HPDE6-E6E7 (cell line): ENCODE measurements around the gene AJAP1.

Experiments
- DNase-seq: peaks from one replicate; pipeline ENCODE4 v3.0.0; 2011; ENCODE audit warnings: missing footprints; ENCODE audit errors: extremely low spot score

Gene AJAP1

DNA sequence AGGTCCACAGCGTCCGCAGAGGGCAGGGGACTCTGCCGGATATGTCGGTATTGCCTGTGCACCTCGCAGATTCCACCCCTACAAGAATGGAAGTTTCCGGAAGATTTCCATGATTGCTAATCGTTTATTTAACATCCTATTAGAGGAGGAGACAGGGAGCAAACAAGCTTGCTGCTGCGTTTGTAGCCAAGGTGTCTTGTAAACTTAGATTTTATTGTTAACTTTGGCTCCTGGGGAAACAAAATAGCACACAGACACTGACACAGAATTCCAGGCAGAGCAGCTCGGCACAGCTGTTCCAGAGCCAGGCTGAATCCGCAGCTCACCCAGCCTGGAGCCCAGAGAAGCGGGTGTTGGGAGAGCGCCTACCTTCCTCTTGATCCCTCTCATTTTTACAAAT, 75.7 kb downstream of the AJAP1 start:
- DNase-seq, result no peak

- DNase-seq, result no peak
Measured at GRCh38 chr1:4733446-4734177, 79.2 kb downstream of the AJAP1 start.

DNA sequence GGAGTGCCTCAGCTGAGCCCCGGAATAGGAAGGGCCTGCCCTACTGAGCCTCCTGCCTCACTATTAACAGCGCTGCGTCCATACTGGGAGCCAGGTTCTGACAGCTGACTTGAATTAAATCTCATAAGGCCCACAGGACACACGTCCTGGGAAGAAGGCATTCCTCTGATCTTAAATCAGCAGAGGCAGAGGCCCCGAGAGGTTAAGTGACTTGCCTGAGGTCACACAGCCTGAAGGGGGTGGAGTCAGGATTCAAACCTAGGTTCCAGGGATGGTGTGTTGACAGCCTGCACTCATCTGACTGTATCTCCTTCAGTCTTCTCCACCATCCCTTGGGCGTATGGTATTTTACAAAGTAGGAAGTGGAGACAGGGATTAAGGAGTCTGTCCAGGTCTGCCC, 79.8 kb downstream of the AJAP1 start:
- DNase-seq, result no peak

- no peak for DNase-seq
Measured at GRCh38 chr1:4734791-4735190, 80.4 kb downstream of the AJAP1 start.

GRCh38 chr1:4736254-4736653, 81.8 kb downstream of the AJAP1 start:
- DNase-seq, result no peak

GRCh38 chr1:4741876-4742423, 87.5 kb downstream of the AJAP1 start:
- no peak for DNase-seq

DNA sequence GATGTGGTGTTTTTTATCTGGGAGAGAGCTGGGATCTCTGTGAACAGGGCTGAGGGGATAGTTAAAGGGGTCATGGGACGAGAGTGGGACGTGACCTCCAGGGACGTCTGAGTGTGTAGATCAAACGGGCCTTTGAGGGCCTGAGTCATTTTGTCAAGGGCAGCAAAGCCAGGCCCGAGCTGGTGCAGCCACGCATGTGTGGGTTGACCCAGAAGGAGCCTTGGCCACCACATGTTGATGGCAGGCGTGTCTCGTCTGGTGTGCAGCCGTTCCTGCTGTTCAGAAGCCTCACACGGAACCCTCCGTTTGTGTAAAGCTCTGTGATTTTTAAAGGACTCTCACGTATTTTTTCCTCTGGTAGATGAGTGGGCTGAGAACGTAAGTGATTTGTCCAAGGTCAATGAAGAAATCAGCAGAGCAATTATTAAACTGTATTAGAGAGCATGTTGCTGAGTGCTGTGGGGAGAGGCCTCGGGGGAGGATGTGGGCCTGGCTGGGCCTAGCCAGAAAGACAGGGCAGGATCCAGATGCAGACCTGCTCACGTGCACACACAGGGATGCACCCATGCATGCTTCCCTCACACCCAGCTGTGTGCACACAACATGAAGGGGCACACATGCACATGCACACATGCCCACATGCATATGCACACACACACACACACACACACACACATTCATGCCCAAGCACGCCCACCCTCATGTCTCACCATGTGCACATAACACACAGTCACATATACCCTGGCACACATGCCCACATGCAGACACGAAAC, 89.8 kb downstream of the AJAP1 start:
- no peak for DNase-seq

DNA sequence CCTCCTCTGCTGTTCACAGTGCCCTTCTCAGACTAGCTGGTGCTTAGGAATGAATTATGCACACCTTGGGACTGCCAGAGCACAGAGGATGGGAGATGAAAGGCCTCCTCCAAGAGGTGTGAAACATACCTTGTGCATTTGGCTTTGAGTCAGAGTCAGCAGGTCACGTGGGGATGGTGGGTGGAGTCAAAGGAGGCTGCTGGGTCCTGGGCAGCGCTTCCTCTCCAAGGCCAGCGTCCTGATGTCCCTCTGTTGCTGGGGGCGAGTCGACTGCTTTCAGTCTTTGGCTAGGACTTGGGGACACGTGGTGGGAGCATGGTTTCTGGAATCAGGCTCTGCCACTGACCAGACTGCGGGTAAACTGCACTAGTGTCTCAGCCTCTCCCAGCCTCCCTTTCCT, 91.2 kb downstream of the AJAP1 start:
- DNase-seq, result no peak

GRCh38 chr1:4749406-4749805, 95.0 kb downstream of the AJAP1 start:
- DNase-seq, result no peak

DNA sequence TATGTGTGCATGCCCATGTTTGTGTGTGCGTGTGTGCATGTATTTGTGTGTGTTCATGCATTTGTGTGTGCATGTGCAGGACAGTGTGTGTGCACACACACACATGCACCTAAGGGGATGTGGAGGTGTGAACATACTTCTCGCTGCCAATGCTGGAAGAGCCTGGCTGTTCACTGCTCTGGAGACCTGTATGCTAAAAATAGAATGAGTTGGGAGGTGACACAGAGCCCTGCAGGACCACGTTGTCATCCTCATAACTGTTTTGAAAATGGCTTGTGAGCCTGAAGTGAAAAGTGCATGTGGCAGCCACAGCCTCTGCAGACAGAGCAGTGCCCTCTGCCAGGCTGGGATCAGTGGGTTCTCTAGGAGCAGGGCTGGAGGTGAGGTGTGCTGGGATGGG, 95.8 kb downstream of the AJAP1 start:
- no peak for DNase-seq

GRCh38 chr1:4752059-4752458, 97.7 kb downstream of the AJAP1 start:
- no peak for DNase-seq

DNA sequence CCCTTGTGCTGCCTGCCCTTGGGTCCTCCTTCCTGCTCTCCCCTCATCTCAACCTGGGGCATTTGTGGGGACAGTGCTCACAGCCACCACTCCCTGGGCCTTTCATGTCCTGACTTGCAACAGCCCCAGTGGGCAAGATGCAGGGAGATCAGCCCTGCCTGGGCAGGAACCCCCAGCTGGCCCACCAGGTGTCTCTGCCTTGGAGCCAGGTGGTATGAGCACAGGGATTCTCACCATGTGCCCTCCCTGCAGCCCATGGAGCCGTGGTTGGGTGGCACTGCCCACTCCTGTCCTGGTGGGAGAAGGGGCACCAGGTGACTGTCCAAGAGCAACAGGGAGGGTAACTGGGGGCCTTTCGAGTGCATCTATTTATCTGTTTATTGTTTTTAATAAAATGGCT, 100.4 kb downstream of the AJAP1 start:
- DNase-seq, result no peak

GRCh38 chr1:4755301-4755845, 101.0 kb downstream of the AJAP1 start:
- no peak for DNase-seq

- no peak for DNase-seq
Measured at GRCh38 chr1:4755864-4756504, 101.6 kb downstream of the AJAP1 start.

DNA sequence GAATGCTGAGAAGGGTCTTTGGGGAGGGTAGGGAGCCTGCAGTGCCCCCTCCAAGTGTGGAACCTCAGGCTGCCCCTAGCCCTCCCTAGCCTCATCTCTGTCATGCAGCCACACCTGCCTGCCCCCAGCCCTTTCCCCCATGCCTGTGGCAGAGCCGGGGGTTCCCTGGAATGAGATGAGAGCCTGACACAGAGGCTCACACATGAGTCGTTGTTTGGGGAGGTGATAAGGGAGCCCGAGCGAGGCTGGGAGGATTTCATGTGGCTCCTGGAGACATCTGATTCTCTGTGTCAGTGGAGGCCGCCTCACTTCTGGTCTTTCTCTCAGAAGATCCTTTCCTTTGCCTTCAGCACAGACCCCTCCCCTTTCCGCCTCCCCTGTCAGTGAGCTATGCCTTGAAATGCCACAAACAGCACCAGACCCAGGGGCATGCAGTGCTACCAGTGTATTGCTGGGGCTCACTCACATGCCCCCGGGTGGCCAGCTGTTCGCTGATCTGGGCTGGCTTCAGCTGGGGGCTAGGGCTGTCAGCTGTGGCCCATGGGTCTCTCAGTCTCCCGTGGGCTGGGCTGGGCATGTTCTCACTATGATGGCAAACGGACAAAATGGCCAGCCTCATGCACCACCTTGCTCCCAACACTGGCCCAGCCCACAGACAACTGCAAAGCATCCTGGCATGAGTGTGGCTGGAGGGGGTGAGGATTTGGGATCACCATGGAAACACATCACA, 102.6 kb downstream of the AJAP1 start:
- DNase-seq, result no peak

DNA sequence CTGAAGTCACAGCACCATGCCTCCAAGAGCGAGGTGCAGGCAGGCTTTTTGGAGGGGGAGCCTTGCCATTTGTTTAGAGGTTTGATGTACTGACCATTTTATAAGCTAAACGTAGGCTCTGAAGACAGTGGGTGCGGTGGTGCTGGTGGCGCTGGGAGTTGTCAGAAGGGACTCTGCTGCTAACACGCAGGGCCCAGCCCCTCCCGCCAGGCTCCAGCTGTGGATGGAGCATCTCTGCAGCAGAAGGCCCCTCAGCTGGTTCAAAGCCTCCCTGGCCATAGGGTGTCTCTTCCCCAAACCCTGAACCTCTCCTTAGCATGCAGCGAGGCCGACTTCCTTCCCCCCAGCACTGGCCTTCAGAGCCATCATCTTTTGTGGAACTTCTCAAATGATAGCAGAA, 105.3 kb downstream of the AJAP1 start:
- DNase-seq, result no peak

DNA sequence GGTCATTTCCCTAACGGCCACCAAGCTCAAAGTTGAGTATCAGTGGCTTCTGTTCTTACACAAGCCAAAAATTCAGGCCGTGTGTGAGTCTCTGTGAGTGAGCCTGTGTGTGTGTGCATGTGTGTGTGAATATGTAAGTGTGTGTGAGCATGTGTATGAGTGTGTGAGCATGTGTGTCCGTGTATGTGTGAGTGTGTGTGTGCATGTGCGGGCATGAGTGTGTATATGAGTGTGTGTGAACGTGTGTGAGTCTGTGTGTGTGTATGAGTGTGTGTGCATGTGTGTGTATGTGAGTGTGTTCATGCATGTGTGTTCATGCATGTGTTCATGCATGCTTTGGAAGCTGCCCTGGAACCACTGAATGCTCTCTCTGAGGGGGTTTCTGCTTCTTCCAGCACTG, 105.7 kb downstream of the AJAP1 start:
- no peak for DNase-seq

DNA sequence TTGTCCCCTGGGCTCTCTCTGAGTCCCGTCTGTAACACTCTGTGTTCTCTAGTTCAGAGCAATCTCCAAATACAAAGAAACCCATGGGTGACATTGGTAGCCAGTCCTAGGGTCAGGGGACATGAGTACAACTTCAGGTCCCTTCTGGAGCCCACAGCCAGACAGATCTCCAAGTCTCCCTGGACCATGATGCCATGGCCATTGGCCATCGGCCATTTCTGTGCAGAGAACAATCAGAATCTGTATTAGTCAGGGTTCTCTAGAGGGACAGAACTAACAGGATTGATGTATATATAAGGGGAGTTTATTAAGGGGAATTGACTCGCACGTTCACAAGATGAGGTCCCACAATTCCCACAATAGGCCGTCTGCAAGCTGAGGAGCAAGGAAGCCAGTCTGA, 106.9 kb downstream of the AJAP1 start:
- no peak for DNase-seq

- DNase-seq, result no peak
Measured at GRCh38 chr1:4762146-4762545, 107.7 kb downstream of the AJAP1 start.

- no peak for DNase-seq
Measured at GRCh38 chr1:4767308-4767707, 112.9 kb downstream of the AJAP1 start.

DNA sequence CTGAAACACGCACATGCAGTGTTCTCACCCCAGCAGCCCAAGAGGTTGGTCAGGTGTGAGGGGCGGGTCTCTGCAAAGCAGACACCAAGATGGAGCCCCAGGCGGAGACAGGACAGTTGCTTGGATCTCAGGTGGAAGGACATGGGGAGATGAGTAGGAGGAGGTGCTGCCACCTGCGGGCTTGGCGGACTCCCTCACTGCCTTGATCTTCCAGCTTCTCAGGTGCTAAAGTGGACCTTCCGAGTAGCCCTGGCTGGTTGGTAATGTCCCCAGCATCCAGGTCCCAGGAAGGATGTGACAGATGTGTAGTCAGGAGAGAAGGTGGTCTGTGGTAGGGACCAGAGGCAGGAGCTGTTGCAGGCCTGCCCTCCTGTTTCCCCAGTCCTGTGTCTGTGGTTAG, 114.1 kb downstream of the AJAP1 start:
- no peak for DNase-seq
